Mucosa of descending colon (tissue), 3 donors: ENCODE measurements around the gene TBC1D4. TPM values are rescaled to one million over a fixed set of nuclear protein-coding genes. Genes with fewer than 3 reads are reported as not detected.

Experiments
- ATAC-seq: fragments of 200-7000 bp; cut with Tn5 transposase; one replicate; pipeline ENCODE4 v1.9.1; 2020; ENCODE audit warnings: mild to moderate bottlenecking, moderate library complexity
- DNase-seq, 3 donors: peaks; one replicate each; pipeline ENCODE4 v3.0.0-alpha.2; 2020
- H3K36me3 ChIP-seq: fragments of 200-600 bp; one replicate; pipeline ENCODE4 v1.8.0; 2021; ENCODE audit warnings: low read depth, mild to moderate bottlenecking
- H3K4me1 ChIP-seq: fragments of 200-600 bp; one replicate; pipeline ENCODE4 v1.8.0; 2021; ENCODE audit warnings: low read depth, mild to moderate bottlenecking
- H3K4me3 ChIP-seq: fragments of 200-600 bp; one replicate; pipeline ENCODE4 v1.8.0; 2021; ENCODE audit warnings: mild to moderate bottlenecking
- H3K9me3 ChIP-seq: fragments of 200-600 bp; one replicate; pipeline ENCODE4 v1.8.0; 2021; ENCODE audit warnings: mild to moderate bottlenecking
- CTCF ChIP-seq: fragments of 200-600 bp; IDR thresholded peaks from one replicate; pipeline ENCODE4 v1.8.0; 2022; ENCODE audit warnings: antibody characterized with exemption, mild to moderate bottlenecking
- intact Hi-C, 2 donors: fragments of 100-400 bp; cut with DNase I in 1 of 2; cut with micrococcal nuclease in 1 of 2; formaldehyde crosslinking; loops; one replicate each; pipeline versions ENCODE4 v1.11.0 to v1.11.1; 2022; cut with DNase I, micrococcal nuclease
- total RNA-seq, 3 donors: library from RNA; stranded (reverse); fragmentation: NEBNext Ultra II Directional in 2 of 3; extraction: Animal tissue kit (Norgen Biotek cat#: 25700) in 2 of 3; gene quantifications; one replicate each; pipeline versions ENCODE4 v1.2.1 to v1.2.4, GENCODE V29; 2021 to 2023
- donor health status: DM: no; HTN: no; CAD: no; lungs with moderate emphysema.
- donor health status: DM: no; HTN: no; CAD: no.
- donor health status: DM: no; HTN: yes; CAD: no.

The TBC1D4 gene
- total RNA-seq, 3 donors from 2014 or later: 13.4 to 24.6 (median 13.8) TPM

- no peak overlapping the region for H3K4me3 ChIP-seq
Measured at GRCh38 chr13:75458696-75459422, 23.1 kb downstream of the TBC1D4 start.

GRCh38 chr13:75455962-75456361 lies 26.0 kb downstream of the TBC1D4 start:
- peak; percentile 54 for ATAC-seq
- H3K4me3 ChIP-seq: no peak overlapping the region
- H3K4me1 ChIP-seq: no peaks in the 10 kb centered on the region
- TF ChIP-seq CTCF: no peak
- H3K36me3 ChIP-seq: no peaks in the 10 kb centered on the region
- no peaks in the 10 kb centered on the region for H3K9me3 ChIP-seq
- DNase-seq: no peak
- intact Hi-C loops: no loop called here

More at GRCh38 chr13:75458696-75459422, 23.1 kb downstream of the TBC1D4 start:
- Histone ChIP-seq H3K9me3 (no peaks in the 10 kb centered on the region), H3K4me1 (no peaks in the 10 kb centered on the region), H3K36me3 (no peaks in the 10 kb centered on the region)
- DNase-seq (peak; percentile 68 to 75 (median 73)), ATAC-seq (peak; percentile 94)
- intact Hi-C loops: no loop called here
- TF ChIP-seq CTCF: no peak

GRCh38 chr13:75454497-75454896 lies 27.5 kb downstream of the TBC1D4 start:
- Histone ChIP-seq H3K36me3 (no peaks in the 10 kb centered on the region), H3K4me3 (no peak overlapping the region), H3K4me1 (no peaks in the 10 kb centered on the region), H3K9me3 (no peaks in the 10 kb centered on the region)
- DNase-seq: no peak
- no peak for TF ChIP-seq CTCF
- intact Hi-C loops: no loop called here
- ATAC-seq: no peak

- Histone ChIP-seq H3K9me3 (no peaks in the 10 kb centered on the region), H3K36me3 (no peaks in the 10 kb centered on the region), H3K4me1 (peaks cover 5% of the 10 kb centered on the region), H3K4me3 (no peak overlapping the region)
- DNase-seq (no peak), ATAC-seq (peak; percentile 34)
- intact Hi-C loops: no loop called here
- TF ChIP-seq CTCF: no peak
Measured at GRCh38 chr13:75452564-75452963, 29.4 kb downstream of the TBC1D4 start.

- no peak for TF ChIP-seq CTCF
- ATAC-seq (peak; percentile 69), DNase-seq (no peak)
- Histone ChIP-seq H3K4me3 (no peak overlapping the region), H3K4me1 (peaks cover 9% of the 10 kb centered on the region), H3K36me3 (no peaks in the 10 kb centered on the region), H3K9me3 (no peaks in the 10 kb centered on the region)
- intact Hi-C loops: no loop called here
Measured at GRCh38 chr13:75447493-75447892, 34.5 kb downstream of the TBC1D4 start.
